ENCODE measurements around the gene PLCG1.
A peak's percentile ranks its signal among the peaks of the same experiment; 100 is the strongest.

The PLCG1 gene

GRCh38 chr20:41145317-41145716 lies 8.0 kb downstream of the PLCG1 start:
- DNase-seq = no peak

- DNase-seq = no peak
Measured at GRCh38 chr20:41145821-41146620, 8.7 kb downstream of the PLCG1 start.

GRCh38 chr20:41147767-41148191 lies 10.4 kb downstream of the PLCG1 start:
- DNase-seq = no peak

- no peak for DNase-seq
Measured at GRCh38 chr20:41148942-41149341, 11.6 kb downstream of the PLCG1 start.

- peak; percentile 49 for DNase-seq
Measured at GRCh38 chr20:41150664-41151063, 13.3 kb downstream of the PLCG1 start.

GRCh38 chr20:41151134-41151869 lies 14.0 kb downstream of the PLCG1 start:
- DNase-seq = no peak

GRCh38 chr20:41152108-41152757 lies 14.9 kb downstream of the PLCG1 start:
- DNase-seq = no peak

- DNase-seq = no peak
Measured at GRCh38 chr20:41154436-41155176, 17.3 kb downstream of the PLCG1 start.

GRCh38 chr20:41155261-41155660 lies 17.9 kb downstream of the PLCG1 start:
- no peak for DNase-seq

- no peak for DNase-seq
Measured at GRCh38 chr20:41158082-41158625, 20.8 kb downstream of the PLCG1 start.

GRCh38 chr20:41159547-41159946 lies 22.2 kb downstream of the PLCG1 start:
- no peak for DNase-seq

- DNase-seq = no peak
Measured at GRCh38 chr20:41160686-41161085, 23.3 kb downstream of the PLCG1 start.

GRCh38 chr20:41161886-41162285 lies 24.5 kb downstream of the PLCG1 start:
- no peak for DNase-seq

- DNase-seq = no peak
Measured at GRCh38 chr20:41162396-41162795, 25.1 kb downstream of the PLCG1 start.

GRCh38 chr20:41163821-41164220 lies 26.5 kb downstream of the PLCG1 start:
- DNase-seq = no peak

- DNase-seq = no peak
Measured at GRCh38 chr20:41165001-41165882, 27.9 kb downstream of the PLCG1 start.

GRCh38 chr20:41166201-41167117 lies 29.1 kb downstream of the PLCG1 start:
- DNase-seq = no peak

- DNase-seq = no peak
Measured at GRCh38 chr20:41167118-41167470, 29.8 kb downstream of the PLCG1 start.

- no peak for DNase-seq
Measured at GRCh38 chr20:41167481-41168253, 30.3 kb downstream of the PLCG1 start.
